HG02970 (cell line): Measurements from ENCODE around the gene MROH7.
"Not testable (repeated sequence)": the region's sequence is repeated elsewhere in the genome, so short reads cannot be mapped to it uniquely, and the experiment has no call there.

Experiments
- ATAC-seq: cut with Tn5 transposase; IDR thresholded peaks from one replicate; pipeline ENCODE4 v1.9.1; 2021; ENCODE audit warnings: mild to moderate bottlenecking, moderate library complexity, moderate number of reproducible peaks; ENCODE audit not compliant: unreplicated experiment, low FRiP score

The MROH7 gene

DNA sequence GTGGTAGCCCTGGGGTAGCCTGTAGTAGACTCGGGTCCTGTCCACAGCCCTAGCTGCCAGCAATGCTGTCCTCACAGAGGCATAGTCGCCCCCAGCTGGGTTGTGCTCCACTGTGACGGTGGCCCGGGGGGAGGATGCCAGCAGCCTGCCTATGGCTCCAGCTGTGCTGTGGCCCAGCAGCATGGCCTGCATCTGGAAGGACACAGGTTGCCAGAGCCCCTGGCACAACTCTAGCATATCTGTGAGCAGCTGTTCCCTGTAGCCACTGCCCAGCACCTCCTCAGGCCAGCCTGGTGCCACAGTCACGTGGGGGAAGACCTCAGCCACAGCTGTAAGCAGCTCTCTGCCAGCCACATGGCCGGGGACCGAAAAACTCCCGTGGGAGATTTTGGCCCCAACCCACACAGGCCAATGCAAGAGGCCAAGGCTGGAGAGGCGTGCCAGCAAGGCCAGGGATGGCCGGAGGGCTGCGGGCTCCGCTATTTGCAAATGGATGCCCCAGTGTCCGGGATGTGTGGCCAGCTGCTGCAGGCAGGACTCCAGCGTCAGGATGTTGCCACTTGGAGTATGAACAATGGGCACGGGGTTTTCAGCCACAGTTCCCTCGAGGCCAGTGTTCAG, 32.2 kb upstream of the MROH7 start:
- ATAC-seq, result no peak

DNA sequence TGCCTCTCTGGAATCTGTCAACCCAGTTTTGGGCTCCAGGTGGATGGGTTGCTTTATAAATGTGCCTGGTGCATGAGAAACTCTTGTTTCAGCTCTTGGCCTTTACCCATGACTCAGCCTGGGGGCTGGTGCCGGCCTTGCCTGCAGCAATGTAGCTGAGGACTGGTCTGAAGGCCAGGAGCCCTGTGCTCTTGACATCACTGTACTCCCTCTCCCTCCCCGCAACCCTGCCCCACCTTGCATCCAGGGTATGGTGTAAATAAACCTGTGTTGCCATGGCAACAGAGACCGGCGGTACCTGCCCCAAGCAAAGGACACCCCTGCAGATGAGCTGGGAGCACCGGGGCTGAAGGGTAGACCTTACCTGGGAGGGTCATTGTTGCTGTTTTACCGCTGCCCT, 31.5 kb upstream of the MROH7 start:
- no peak for ATAC-seq

DNA sequence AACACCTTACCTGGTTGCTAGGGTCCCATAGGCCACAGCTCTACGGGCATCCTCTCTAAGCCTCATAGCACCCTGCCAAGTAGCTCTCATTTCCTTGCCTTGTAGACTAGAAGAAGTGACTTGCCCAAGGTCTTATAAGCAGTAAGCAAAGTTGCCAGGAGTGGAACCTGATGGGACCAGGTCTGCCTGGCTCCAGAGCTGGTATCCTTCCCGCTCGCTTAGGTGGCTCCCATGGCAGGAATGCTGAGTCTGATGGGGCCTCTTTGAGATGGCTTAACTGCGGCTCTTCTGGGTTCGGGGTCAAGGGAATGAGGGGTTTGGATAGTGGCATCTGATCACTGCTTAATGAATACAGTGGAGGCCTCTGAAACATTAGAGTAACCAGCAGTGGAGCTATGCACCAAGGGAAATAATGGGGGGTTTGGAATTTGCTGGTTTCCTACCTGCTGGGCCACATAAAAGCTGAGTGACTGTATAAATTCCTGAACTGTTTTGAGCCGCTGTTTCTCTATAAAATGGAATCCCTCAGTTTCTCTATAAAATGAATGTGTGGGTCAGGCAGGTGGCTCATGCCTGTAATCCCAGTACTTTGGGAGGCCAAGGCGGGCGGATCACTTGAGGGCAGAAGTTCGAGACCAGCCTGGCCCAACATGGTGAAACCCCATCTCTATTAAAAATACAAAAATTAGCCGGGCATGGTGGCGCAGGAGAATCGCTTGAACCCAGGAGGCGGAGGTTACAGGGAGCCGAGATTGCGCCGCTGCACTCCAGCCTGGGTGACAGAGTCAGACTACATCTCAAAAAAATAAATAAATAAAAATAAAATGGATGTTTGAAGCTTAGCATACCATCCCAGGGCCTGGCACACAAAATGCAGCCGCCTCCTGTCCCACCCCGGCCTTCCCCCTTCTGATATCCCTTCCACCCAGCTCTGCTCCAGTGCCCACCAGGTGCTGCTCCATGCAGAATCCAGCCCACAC, 30.7 kb upstream of the MROH7 start:
- no peak for ATAC-seq

DNA sequence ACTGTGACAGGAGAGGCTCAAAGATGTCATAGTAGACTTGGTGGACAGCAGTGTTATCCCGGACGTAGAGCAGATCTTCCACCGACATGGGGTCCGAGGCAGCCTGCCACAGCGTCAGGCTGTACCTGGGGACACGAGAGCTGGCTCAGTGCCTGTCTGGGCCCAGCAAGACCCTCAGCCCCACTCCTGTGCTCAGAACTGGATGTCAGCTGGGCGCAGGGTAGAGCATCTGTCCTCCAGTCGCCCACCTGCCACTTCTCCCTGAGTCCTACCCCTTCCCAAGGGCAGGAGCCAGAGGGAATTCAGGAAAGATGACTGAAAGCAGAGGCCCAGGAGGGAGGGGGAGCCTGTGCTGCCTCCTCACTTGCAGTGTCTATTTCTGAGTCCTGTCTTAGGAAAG, 30.0 kb upstream of the MROH7 start:
- no peak for ATAC-seq

DNA sequence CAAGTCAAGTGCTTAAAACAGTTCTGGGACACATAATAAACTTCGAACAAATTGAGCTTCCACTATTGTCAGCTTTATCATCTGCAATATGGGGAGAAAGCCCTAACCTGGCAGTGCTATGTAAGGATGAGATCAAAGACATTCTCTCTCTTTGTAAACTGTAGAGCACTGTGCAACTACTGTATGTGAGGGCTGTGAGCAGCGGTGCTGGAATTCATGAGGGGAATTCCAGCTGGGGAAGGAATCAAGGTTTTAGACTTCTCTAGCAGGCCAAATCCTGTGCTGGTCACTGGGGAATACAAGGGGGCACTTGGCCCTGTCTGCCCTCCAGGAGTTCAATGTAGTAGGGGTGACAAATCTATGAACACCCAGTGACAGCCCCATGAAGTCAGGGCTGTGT, 27.6 kb upstream of the MROH7 start:
- ATAC-seq, result no peak

DNA sequence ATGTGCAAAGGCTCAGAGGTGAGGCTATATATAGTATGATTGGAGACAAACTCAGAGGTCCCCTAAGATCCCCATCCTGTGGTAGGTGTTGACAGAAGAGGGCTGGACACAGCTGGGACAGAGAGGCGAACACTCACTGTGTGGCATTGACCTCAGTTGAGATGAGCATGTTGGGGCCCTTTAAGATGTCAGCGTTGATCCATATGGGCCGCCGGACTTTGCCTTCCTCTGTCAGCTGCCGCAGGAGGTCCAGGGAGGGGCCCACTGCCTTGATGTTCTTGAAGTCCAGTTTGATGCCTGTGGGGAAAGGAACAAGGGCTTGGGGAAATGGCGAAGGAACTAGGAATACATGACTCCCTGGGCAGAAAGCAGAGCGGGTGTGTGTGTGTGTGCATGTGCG, 27.0 kb upstream of the MROH7 start:
- ATAC-seq, result no peak

DNA sequence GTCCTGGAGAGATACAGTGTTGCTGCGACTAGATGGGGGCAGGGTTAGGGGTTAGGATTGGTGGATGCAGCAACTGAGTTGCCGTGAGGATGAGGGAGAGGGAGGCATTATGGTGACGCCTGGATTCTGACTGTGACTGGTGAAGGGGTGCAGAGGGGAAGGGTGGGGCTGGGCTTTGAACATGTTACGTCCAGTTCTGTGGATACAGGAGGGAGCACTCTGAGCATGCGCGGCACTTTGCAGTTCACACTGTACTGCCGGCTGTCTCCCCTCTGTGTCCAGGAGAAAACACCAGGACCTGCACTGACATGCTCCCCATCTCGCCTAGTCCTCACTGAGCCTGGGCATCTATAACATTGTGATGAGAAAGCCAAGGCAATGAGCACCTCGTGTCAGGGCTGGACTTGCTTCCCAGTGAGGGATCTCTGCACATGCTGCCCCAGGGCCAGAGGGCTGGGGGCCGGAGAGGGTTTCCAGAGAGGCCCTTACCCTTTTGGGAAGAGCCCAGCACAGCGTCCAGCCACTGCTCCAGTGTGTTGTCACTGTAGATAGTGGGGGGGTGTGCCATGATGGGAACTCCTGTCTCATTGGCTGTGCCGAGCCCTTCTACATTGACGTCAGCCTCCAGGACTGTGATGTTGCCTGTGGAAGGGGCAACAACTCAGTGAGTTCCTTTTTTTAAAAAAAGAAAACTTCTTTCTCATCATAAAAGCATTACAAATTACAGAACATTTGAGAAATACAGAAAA, 25.9 kb upstream of the MROH7 start:
- ATAC-seq, result no peak

DNA sequence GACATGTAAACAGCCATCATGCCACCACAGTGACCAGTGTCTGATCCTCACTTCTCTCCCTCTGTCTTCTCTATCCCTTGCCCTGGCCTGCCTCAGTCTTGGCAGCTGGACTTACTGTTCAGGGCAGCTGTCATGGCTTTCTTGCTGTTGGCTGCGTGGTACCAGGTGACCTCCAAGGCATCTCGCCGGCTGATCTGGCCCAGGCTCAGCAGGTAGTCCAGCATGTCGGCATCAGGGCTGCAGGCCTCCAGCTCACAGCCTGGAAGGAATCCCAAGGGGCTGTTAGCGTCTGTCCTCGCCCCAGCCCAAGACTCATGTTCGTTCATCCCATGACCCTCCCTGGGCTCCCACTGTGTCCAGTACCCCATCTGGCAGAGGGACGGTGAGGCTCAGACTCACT, 21.8 kb upstream of the MROH7 start:
- no peak for ATAC-seq

DNA sequence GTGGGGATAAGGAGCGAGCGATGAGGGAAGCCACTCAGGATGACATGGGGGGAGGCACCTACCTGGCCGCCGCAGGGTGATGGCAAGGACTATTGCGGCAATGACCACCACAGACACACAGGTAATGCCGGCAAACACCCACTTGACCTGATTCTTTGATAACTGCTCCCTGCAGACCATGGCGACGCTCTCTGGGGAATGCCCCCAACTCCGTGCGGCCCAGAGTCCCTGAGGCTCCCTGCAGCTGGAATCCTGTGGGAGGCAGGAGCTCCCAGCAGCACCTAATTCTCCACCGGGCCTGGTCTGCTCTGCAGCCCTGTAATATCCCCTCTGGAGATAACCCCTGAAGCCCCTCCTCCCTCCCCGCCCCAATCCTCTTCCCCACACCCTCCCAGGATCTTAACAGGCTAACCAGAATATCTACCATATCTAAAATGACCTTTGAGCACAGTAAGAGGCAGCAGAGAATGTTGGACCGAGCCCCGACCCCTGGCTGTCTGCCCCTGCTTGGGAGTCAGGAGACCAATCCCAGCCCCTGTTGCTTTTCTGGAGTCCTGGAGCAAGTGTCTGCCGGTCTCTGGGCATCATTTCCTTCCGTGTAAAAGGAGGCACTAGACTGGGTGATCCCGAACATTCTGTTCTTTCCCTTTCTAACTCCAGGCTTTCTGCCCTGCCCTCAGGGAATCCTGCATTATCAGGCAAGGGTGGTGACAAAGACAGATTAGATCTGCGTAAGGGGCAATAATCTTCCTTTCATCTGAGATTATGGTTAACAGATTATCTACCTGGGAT, 18.2 kb upstream of the MROH7 start, which contains the start of gene FAM151A:
Gene FAM151A, minus strand, starts transcription at position 310 of the 792 bp plus-strand sequence. Its CDS starts 130 bp downstream, at position 180.
- ATAC-seq, result no peak

DNA sequence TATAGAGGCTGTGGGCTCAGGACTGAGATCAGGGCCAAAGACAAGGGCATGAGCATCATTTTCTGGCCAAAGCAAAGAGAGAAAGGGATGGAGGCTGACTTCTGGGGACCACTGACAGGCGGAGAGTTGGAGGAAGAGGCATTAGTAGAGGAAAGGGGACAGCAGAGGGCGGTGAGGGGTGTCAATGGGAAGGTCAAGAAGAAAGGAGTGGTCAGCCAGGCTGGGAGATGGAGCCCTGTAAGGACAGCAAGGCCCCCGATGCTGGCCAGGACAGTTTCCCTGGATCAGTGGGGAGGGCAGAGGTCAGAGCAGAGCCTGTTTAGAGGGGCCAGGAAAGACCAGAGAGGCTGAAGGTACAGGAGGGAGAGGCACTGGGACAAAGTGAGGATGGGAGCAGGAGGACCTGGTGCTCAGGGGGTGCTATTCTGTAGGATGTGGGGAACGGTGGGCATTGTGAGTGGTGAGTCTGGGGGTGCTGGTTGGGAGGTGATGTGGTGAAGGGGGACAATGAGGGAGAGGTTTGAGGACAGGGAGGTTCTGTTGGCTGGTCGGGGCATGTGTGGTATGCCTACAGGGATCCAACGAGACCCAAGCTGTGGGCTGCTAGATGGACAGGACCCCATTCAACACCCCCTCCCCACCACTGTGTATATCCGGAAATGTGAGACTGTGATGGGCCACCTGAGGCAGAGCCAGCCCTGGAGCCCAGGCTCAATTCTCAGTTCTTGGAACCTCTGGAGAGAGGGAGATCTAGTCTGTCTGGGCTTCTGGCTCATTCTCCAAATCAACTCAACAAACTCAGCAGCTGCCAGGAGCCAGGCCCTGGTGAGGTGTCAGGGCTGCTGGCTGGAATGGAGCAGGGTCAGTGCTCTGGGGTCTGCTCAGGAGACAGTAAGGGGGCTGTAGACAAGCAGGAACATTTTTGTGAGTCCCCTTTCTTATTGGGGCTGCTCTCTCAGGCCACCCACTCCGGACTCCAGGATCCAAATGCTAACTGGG, 16.8 kb upstream of the MROH7 start:
- ATAC-seq, result no peak

DNA sequence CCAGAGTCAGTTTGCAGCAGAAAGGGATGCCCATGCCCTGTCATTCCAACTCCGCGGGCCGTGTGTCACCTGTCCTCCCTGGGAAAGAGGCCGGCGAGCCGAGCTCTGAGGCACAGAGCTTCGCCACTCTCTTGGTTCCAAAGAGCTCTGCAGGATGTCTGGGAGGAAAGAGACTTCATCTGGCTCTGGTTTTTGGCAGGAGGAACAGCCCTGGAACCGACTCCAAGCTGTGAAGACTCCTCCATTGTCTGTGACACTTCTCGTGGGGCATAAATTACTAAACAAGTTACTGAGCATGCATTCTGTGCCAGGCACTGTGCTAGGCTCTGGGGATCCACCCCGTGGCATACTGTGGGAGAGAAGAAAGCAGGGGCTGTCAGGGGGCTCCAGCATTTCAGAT, 14.4 kb upstream of the MROH7 start:
- no peak for ATAC-seq

DNA sequence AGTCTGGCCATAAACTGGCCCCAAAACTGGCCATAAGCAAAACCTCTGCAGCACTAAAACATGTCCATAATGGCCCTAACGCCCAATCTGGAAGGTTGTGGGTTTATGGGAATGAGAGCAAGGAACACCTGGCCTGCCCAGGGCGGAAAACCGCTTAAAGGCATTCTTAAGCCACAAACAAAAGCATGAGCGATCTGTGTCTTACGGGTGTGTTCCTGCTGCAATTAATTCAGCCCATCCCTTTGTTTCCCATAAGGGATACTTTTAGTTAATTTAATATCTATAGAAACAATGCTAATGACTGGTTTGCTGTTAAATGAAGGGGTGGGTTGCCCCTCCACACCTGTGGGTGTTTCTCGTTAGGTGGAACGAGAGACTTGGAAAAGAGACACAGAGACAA, 5.8 kb upstream of the MROH7 start:
- not testable (repeated sequence) for ATAC-seq

DNA sequence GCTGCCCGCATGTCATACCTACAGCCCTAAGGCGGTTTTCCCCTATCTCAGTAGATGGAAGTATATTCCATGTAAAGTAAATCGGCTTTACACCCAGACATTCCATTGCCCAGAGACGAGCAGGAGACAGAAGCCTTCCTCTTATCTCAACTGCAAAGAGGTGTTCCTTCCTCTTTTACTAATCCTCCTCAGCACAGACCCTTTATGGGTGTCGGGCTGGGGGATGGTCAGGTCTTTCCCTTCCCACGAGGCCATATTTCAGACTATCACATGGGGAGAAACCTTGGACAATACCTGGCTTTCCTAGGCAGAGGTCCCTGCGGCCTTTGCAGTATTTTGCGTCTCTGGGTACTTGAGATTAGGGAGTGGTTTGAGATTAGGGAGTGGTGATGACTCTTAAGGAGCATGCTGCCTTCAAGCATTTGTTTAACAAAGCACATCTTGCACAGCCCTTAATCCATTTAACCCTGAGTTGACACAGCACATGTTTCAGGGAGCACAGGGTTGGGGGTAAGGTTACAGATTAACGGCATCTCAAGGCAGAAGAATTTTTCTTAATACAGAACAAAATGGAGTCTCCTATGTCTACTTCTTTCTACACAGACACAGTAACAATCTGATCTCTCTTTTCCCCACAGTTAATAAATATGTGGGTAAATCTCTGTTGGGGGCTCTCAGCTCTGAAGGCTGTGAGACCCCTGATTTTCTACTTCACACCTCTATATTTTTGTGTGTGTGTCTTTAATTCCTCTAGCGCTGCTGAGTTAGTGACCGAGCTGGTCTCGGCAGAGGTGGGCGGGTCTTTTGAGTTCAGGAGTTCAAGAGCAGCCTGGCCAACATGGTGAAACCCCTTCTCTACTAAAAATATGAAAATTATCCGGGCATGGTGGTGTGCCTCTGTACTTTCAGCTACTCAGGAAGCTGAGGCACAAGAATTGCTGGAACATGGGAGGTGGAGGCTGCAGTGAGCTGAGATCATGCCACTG, 4.8 kb upstream of the MROH7 start:
- not testable (repeated sequence) for ATAC-seq

DNA sequence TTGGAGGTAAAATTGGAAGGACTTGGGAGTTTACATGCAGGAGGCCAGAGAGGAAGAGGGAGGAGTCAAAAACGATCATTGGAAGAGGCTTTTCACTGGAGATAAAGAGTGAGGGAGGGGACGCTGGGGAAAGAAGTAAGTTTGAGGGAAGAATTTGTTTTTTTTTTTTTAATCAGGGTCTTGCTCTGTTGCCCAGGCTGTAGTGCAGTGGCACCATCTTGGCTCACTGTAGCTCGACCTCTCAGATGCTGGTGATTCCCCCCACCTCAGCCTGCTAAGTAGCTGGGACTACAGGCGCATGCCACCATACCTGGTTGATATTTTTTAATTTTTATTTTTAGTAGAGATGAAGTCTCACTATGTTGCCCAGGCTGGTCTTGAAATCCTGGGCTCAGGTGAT, 1.2 kb upstream of the MROH7 start:
- ATAC-seq, result no peak

DNA sequence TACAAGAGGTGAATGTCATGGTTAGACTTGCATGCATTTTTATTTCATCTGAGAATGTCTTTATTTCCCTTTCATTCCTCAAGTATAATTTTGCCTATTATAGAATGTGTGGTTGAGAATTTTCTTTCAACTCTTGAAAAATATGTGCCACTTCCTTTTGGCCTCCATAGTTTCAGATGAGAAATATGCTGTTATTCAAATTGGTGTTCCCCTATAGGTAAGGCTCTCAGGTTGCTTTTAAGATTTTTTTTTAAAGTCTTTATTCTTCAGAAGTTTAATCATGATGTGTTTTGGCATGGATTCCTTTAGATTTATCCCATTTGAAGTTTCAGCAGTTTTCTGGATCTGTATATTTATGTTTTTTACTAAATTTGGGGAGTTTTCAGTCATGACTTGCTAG, 2.1 kb downstream of the MROH7 start:
- ATAC-seq, result no peak

DNA sequence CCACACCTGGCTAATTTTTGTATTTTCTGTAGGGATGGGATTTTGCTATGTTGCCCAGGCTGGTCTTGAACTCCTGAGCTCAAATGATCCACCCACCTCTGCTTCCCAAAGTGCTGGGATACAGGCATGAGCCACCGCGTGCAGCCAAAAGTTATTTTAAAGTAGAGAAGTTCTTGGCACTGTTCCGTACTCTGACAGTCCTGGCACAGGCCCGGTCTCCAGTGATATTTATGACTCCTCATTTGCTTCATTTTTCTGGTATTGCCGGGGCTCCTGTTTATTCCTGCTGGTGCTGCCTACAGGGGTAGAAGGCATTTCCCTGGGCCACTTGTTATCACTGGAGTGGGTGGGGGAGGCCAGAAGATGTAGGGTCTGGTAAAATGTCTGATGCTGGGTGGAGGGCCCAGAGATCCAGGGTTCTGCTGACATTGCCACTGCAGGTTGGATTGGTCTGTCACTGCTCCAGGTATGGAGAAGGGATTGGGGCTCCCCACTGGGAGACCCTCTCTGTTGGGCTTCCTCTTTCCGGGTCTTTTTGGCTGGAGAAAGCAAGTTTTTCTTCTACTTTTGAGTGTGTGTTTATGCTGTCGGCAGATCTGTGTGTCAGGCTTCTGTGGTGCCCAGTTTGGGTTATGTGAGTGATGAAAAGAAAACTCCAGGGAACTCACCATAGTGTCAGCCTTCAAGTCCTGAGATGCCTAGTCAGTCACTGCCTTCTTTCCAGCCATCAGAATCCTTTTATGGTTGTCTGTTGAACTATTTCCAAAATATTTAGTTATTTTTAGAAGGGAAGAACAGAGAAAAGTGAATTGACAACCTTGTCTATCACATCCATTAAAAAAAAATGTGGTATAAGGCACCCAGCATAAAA, 4.5 kb downstream of the MROH7 start:
- no peak for ATAC-seq
